HPDE6-E6E7 (cell line): ENCODE results near the gene ACSF3.
"Not testable (repeated sequence)": the region's sequence is repeated elsewhere in the genome, so short reads cannot be mapped to it uniquely, and the experiment has no call there.

Source experiments
- DNase-seq: peaks from one replicate; pipeline ENCODE4 v3.0.0; 2011; ENCODE audit warnings: missing footprints; ENCODE audit errors: extremely low spot score

ACSF3 gene

DNA sequence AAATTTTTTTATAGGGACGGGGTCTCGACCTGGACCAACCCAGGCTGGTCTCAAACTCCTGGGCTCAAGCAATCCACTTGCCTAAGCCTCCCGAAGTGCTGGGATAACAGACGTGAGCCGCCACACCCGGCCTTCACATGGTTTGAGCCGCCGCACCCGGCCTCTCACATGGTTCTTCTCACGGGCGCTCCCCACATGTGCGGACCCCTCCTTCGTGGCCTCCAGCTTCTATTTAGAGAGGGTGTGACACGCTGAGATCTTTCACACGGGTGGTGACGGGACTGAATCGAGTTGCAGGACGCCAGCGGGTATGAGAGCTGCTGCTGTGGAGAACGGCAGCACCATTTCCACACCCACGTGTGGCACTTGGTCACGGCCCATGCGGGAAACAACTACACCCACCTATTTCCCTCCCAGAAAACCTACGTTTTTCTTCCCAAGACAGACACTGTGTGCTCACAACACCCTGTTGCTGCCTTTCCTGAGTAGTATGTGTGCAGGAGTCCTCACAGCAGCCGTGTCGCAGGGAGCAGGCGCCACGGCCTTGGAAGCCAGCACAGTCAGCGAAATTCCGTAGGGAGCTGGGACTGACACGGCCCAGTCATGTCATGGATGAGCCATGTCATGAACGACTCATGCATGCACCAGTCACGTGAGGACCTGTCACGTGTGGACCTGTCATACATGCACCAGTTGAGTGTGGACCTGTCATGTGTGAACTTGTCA, 20.1 kb upstream of the ACSF3 start:
- no peak for DNase-seq

DNA sequence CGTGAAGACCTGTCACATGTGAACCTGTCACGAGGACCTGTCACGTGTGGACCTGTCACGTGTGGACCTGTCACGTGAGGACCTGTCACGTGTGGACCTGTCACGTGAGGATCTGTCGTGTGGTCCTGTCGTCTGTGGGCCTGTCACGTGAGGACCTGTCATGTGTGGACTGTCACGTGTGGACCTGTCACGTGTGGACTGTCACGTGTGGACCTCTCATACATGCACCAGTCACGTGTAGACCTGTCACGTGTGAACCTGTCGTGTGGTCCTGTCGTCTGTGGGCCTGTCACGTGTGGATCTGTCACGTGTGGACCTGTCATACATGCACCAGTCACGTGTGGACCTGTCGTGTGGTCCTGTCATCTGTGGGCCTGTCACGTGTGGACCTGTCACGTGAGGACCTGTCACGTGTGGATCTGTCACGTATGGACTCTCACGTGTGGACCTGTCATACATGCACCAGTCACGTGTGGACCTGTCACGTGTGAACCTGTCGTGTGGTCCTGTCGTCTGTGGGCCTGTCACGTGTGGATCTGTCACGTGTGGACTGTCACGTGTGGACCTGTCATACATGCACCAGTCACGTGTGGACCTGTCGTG, 19.5 kb upstream of the ACSF3 start:
- DNase-seq = not testable (repeated sequence)

DNA sequence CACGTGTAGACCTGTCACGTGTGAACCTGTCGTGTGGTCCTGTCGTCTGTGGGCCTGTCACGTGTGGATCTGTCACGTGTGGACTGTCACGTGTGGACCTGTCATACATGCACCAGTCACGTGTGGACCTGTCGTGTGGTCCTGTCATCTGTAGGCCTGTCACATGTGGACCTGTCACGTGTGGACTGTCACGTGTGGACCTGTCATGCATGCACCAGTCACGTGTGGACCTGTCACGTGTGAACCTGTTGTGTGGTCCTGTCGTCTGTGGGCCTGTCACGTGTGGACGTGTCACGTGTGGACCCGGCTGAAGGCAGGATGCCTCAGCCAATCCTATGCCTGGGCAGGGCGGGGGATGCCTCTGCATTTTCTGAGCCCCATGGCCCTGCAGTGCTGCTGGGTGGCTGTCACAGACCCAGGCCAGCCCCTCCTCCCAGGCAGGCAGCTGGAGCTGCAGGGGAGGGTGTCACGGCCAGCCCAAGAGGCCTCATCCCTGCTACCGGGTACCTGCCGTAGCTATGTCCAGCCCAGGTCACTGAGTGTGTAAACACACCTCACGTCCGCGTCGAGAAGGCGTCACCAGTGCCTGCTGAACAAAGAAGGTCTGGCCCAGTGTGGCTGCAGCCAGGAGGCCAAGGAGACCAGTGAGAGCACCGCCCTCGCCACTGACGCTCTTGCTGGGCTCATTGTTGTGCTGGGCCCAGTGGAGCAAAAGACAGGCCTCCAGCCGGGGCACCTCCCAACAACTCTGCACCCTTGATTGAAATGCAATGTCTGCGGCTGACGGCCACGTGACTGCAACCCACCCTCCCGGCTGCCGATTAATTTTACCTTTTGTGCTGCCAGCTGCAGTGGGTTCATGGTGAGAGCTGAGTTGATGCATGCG, 18.6 kb upstream of the ACSF3 start:
- no peak for DNase-seq

DNA sequence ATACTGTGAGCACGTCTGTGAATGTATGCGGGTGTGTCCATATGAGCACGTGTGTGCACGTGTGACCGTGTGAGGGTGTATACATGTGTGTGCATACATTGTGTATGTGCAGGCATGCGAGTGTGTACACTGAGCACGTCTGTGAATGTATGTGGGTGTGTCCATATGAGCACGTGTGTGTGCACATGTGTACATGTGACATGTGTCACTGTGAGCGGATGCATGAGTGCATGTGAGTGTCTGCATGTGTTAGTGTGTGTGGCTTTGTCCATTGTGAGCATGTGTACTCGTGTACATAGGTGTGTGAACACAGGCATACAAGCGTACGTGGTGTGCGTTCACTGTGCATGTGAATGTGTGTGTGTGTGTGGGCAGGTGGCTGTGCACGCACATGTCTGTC, 17.5 kb upstream of the ACSF3 start:
- DNase-seq = no peak

DNA sequence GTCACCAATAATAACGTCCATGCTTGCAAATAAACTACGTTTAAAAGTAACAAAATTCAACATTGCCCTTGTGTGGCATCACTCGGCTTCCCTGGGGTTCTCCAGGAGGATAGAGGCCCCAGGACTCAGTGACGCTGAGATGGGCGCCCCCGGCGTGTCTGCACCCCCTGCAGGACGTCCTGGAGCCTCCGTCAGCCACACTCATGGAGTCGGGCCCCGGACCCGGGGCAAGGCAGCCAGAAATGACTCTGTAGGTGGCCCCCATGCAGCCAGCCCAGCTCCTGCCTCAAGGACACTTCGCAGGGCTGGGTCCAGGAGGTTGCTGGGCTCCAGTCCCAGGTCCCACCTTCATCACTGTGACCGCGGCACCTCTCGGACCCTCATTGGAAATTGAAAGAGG, 16.6 kb upstream of the ACSF3 start:
- DNase-seq = no peak

DNA sequence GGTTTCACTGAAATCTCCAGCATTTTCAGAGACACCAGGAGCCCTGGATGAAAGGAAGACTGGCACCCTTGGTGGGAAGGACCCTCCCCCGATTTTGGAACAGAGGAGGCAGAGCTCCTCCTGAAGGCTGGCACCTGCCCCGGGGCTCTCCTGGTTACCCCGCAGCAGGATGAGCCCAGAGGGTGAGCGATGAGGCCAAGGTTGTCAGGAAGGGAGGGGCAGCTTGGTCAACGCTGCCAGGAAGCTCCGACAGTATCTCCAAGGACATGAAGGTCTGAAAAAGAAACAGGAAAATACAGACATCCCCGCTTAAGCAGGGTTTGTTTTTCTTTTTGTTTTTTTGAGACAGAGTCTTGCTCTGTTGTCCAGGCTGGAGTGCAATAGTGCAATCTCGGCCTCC, 15.5 kb upstream of the ACSF3 start:
- no peak for DNase-seq

DNA sequence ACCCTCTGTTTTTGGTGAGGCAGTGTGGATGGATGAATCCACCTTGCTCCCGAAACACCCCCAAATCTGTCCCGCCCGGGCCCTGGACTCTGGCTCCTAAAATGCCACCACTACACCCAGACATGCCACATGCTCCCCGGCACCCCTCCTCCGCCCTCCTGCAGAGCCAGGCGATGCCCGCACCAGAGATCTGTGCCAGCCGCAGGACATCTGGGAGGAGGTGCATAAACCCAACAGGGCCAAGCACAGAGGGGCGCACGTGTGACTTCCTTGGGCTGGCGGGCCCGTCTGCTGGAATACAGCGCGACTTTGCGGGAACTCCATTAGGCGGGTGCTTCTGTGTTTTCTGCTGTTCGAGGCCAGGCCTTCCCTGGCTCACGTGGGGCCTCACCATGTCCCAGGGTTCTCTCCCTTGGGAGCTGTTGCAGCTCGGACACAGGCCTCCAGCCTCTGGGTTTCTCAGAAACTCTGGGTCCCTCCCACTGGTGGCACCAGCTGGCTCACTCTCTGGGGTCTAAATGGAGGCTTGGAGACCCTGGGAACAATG, 14.1 kb upstream of the ACSF3 start:
- DNase-seq = no peak

DNA sequence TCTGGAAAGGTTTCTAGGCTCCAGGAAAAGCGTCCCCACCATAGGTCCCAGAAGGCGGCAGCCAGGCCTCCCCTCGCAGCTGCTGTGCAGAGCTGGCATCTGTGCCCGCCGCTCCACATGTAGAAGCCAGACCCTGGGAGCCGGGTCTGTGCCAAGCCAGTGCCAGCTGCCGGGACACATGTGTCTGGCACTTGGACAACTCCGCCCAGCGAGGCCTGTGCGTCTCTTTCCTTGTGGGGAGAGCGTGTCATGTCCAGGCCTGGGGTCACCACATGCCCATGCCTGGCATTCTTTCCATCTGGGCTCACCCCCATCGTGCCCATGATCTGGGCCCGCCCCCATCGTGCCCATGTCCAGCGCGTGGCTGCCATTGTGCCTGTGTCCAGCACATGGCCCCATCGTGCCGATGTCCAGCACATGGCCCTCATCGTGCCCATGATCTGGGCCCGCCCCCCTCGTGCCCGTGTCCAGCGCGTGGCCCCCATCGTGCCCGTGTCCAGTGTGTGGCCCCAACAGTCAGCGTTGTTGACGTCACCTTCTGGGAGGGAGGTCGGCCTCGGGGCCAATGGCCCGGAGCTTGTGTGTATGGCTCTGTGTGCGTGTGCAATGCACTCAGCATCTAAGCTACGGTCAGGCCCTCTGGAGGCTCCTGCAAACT, 13.3 kb upstream of the ACSF3 start:
- no peak for DNase-seq

DNA sequence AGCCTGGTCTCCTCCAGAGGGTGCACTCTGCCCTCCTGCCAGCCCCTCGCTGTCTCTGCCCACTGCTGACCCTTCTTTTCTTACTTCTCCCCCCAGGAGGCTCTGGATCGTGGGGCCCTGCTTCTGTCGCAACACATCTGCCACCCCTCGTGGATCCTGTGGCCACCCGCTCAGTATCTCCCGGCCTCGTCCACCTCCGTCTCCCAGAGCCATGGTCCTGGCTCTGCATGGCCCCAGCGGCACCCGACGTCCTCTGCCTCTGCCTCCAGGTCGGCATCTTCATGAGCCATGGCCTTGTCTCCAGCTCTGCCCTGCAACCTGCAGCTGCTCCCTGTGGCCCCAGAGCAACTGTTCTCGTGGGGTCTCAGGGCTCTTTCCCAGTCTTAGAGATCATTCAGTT, 12.1 kb upstream of the ACSF3 start:
- no peak for DNase-seq

DNA sequence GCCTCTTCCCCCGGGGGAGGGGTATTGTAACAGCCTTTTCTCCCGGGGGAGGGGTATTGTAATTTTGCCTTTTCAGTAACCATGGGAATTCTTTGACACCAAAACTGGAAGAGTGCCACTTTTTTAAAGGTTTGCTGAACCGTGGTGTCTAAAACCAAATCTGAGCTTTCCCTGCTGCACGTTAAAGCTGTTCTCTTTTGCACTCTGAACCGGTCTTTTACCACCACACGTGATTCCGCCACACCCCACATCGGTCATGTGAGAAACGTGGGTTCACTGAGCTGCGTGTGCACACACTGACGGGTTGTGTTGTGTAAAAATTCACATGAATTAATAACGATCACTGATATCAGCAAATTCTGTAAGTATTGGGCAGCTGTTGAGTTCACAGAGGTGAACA, 9.2 kb upstream of the ACSF3 start:
- DNase-seq = no peak

DNA sequence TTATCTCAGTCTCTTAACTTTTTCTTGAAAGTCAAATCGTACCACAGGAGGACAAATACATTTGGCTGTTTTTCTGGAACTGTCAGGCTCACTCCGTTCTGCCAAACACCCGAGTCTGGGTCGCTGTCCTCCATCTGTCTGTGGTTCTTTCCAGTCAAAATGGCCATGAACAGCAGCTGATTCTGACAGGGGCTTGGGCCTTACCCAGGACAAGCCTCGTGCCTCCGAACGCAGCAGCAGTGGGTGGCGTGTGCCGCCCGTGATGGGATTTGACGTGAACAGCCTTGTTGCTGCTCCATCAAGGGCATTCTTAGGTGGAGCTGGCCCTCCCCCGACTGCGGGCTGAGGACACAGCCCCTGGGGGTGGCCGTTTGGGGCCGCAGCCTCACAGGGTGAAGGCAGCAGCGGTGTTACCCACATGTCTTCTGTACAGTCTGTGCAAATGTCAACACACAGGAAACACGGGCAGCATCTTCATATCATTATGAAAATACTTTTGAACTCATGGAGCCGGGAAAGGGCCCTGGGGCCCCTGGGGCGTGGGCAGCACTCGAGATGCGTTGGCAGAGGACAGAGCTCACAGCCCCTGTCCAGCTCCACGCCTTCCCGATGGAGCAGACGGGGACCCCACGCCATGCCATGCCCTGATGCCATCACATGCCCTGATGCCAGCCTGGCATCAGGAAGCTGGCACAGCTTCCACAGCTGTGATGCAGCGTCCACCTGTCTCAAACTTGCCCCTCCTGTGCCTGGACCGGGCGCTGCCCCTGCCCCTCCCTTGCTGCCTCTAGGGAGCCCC, 8.6 kb upstream of the ACSF3 start:
- no peak for DNase-seq

DNA sequence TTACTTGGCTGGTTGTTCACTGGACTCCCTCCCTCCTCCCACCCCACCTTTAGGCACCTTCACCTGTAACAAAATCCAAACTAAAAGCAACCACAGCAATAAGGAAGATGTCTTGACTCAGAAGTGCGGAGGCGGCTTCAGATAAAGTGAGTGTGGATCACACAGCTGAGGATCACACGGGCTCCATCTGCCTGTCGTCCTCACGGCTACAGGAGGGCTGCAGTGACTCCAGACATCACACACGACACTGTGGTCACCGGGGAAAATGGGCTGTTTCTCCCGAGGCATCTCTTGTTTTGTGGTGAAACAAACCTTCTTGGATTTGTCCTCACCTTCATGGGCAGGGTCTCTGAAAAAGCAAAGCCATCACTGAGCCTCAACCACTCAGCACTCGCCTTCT, 7.9 kb upstream of the ACSF3 start:
- DNase-seq = no peak

DNA sequence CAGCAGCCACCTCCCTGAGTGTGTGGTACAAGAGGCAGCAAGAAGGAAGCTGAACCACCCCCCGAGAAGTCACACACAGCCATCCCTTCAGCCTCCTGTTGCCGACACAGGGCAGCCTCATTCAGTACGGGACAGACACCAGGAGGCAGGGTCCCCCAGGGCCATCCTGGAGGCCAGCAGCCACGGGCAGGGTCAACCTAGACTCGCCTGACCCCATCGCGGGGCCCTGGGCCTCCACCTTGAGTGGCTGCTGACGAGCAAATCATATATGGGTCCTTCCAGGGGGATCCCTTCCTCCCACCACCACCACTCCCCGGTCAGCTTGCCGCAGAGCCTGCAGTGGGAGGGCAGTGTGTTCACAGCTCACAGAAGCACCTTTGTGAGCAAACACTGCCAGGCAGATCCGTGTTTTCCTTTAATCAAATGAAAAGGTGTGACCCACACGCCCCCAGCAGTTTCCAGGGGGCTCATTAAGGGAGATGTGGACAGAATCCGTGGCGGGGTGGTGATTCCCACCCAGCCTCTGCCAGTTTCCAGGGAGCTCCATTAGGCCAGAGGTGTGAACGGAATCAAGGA, 5.6 kb upstream of the ACSF3 start:
- no peak for DNase-seq

DNA sequence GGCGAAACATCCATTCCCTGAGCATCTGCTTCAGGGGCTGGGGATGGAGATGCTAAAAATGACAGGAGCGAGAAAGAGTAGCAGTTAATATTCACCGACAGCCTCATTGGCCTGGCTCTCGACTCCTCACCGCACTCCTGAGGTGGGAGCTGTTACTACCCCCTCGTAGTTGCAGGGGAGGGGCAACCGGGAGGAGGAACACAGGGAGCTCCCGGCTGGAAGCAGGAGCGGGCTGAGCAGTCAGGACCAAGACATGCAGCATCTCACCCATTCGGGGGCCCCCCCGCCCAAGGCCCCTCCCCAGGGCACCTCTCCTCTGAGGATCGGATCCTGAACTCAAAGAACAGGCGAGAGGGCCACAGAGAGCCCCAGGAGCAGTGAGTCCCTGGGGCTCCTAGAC, 4.5 kb upstream of the ACSF3 start:
- DNase-seq = no peak

DNA sequence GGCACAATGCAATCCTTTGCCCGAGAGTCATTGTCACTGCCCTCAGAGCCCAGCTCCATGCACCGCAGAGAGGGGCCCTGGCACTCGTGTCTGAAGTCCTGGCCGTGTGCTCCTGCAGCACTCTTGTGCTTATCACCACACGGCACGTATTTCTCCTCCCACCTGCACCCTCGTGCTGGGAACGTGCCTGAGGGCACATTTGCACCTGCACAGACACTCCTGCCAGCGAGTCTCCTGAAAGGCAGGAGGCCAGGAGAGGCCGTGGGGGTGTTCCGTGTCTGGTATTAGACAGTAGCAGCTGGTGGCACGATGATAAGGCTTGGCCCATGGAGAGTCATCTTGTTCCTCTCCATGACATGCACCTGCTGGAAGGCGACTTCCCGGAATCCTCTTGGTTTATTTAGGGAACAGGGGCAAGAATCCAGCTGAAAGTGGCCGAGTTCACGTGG, 3.4 kb upstream of the ACSF3 start:
- DNase-seq = no peak

DNA sequence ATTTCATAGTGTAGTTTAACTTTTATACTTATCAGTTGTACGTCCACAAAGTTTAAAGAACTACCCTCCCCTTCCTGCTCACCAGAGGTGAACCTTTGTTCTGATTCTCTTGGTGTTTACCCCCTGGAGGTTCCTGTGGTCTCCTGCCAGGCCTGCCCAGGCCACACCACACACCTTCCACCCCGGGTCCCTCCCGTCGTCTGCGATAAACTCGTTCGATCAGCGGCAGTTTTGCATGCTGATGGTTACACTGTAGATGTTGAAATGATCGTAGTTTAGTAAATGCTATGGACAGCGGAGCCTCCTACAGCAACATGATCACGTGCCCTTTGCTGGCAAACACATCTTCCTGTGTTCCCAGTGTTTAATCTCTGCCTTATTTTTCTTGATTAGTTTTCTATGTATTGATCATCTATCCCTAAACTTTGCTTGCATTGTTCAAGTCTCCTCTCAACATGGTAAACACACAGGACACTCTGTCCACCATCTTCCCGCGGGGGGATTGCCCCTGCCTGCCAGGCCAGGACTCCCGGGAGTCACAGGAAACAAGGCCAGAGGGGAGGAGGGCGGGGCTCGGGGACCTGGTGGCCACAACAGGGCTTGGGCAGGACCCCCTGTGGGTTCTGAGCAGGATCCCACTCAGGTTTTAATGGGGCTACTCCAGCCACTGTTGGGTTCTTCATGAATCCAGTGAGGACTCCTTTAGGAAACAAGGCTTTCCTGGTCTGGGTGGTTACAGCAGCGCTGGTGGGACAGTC, 2.8 kb upstream of the ACSF3 start:
- DNase-seq = no peak

DNA sequence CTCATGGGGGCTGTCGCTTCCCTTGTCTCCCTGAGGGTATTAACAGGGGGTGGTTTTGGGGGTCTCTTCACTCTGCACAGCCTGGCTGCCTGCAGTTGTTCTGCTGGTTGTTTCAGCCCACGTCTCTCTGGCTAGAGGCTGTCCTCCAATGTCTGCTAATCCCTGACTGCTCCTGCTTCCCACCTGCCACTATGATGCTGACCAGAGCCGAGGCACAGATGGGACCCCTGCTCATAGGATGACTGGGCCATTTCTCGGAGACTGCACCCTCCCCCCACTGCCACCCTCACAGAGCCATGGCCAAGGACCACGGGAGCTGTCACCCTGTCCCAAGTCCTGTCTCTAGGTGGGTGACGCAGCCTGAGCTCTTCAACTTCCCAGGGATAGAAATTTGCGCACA, 1.6 kb upstream of the ACSF3 start:
- DNase-seq = no peak

DNA sequence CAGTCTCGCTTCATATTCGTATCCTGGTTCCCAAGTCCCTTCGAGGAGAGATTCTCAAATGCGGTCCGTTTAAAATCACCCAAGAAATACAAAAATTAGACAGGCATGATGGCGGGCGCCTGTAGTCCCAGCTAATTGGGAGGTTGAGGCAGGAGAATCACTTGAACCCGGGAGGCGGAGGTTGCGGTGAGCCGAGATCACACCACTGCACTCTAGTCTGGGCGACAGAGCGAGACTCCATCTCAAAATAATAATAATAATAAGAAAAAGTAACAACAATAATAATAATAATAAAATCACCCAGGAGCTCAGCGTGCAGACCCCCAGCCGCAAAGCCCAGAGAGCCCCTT, 425 bp upstream of the ACSF3 start:
- not testable (repeated sequence) for DNase-seq

DNA sequence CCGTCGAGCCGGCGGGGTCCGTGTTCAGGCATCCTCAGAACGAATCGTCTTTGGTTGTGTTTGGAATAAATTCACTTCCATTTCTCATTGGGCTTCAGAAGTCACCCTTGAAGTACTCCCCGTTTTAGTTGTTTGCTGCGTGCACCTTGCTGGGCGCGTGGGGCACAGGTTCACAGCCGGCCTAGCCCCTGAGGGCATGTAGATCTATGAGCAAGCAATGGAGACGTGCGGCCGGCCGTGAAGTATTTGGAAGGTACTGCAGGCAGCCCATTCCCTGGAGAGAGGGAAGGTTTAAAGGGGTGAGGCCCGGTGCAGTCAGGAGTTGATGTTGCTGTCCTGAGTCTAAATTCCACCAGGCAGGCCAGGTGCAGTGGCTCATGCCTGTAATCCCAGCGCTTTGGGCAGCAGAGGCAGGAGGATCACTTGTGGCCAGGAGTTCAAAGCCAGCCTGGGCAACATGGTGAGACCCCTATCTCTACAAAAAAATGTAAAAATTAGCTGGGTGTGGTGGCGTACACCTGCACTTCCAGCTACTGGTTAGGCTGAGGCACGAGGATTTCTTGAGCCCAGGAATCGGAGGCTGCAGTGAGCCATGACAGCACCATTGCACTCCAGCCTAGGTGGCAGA, 714 bp downstream of the ACSF3 start:
- DNase-seq = peak; percentile 39

DNA sequence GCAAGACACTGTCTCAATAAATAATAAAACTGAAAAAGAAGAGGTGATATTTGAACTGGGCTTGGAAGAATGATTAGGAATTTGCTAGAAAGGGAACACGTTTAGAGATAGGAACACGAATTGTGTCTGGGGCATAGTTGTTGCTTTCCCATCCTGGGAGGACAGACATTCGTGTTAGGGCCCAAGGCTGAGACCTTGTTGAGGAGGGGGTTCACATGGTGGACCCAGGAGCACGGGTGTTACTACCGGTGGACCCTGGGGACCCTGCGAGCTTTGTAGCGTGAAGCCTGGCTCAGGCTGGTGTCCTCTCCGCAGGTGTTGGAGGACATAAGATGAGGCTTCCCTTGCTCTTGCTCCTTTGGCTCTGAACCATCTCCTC, 1.2 kb downstream of the ACSF3 start:
- DNase-seq = no peak
